Mucosa of descending colon (tissue), 3 donors: ENCODE data around the gene PHACTR1. TPM values are rescaled to one million over a fixed set of nuclear protein-coding genes. Genes with fewer than 3 reads are reported as not detected.

Experiments used
- ATAC-seq: fragments of 200-7000 bp; cut with Tn5 transposase; one replicate; pipeline ENCODE4 v1.9.1; 2020; ENCODE audit warnings: mild to moderate bottlenecking, moderate library complexity
- DNase-seq, 3 donors: peaks; one replicate each; pipeline ENCODE4 v3.0.0-alpha.2; 2020
- H3K36me3 ChIP-seq: fragments of 200-600 bp; one replicate; pipeline ENCODE4 v1.8.0; 2021; ENCODE audit warnings: low read depth, mild to moderate bottlenecking
- H3K4me1 ChIP-seq: fragments of 200-600 bp; one replicate; pipeline ENCODE4 v1.8.0; 2021; ENCODE audit warnings: low read depth, mild to moderate bottlenecking
- H3K4me3 ChIP-seq: fragments of 200-600 bp; one replicate; pipeline ENCODE4 v1.8.0; 2021; ENCODE audit warnings: mild to moderate bottlenecking
- H3K9me3 ChIP-seq: fragments of 200-600 bp; one replicate; pipeline ENCODE4 v1.8.0; 2021; ENCODE audit warnings: mild to moderate bottlenecking
- intact Hi-C, 2 donors: fragments of 100-400 bp; cut with DNase I in 1 of 2; cut with micrococcal nuclease in 1 of 2; formaldehyde crosslinking; loops; one replicate each; pipeline versions ENCODE4 v1.11.0 to v1.11.1; 2022; cut with DNase I, micrococcal nuclease
- total RNA-seq, 3 donors: library from RNA; stranded (reverse); fragmentation: NEBNext Ultra II Directional in 2 of 3; extraction: Animal tissue kit (Norgen Biotek cat#: 25700) in 2 of 3; gene quantifications; one replicate each; pipeline versions ENCODE4 v1.2.1 to v1.2.4, GENCODE V29; 2021 to 2023
- TF ChIP-seq, protein P1 (sequence below): fragments of 200-600 bp; IDR thresholded peaks from one replicate; pipeline ENCODE4 v1.8.0; 2022; ENCODE audit warnings: antibody characterized with exemption, mild to moderate bottlenecking
- donor health status: DM: no; HTN: no; CAD: no; lungs with moderate emphysema.
- donor health status: DM: no; HTN: no; CAD: no.
- donor health status: DM: no; HTN: yes; CAD: no.

PHACTR1 gene
- total RNA-seq, 3 donors from 2014 or later: 2.7 to 4.7 (median 3.1) TPM

GRCh38 chr6:13048113-13048512, 331.5 kb downstream of the PHACTR1 start:
- Histone ChIP-seq H3K36me3 (no peaks in the 10 kb centered on the region), H3K4me1 (no peaks in the 10 kb centered on the region), H3K4me3 (no peak overlapping the region), H3K9me3 (no peaks in the 10 kb centered on the region)
- intact Hi-C loops: no loop called here
- no peak for ATAC-seq
- DNase-seq: no peak
- TF ChIP-seq, protein P1, sequence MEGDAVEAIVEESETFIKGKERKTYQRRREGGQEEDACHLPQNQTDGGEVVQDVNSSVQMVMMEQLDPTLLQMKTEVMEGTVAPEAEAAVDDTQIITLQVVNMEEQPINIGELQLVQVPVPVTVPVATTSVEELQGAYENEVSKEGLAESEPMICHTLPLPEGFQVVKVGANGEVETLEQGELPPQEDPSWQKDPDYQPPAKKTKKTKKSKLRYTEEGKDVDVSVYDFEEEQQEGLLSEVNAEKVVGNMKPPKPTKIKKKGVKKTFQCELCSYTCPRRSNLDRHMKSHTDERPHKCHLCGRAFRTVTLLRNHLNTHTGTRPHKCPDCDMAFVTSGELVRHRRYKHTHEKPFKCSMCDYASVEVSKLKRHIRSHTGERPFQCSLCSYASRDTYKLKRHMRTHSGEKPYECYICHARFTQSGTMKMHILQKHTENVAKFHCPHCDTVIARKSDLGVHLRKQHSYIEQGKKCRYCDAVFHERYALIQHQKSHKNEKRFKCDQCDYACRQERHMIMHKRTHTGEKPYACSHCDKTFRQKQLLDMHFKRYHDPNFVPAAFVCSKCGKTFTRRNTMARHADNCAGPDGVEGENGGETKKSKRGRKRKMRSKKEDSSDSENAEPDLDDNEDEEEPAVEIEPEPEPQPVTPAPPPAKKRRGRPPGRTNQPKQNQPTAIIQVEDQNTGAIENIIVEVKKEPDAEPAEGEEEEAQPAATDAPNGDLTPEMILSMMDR: no peak

- Histone ChIP-seq H3K4me1 (no peaks in the 10 kb centered on the region), H3K36me3 (no peaks in the 10 kb centered on the region), H3K9me3 (no peaks in the 10 kb centered on the region), H3K4me3 (no peak overlapping the region)
- ATAC-seq (no peak), DNase-seq (no peak)
- TF ChIP-seq, protein P1: no peak
- intact Hi-C loops: no loop called here
Measured at GRCh38 chr6:13049666-13050254, 333.2 kb downstream of the PHACTR1 start.

- H3K4me3 ChIP-seq: no peak overlapping the region
- no peaks in the 10 kb centered on the region for H3K36me3 ChIP-seq
- TF ChIP-seq, protein P1: no peak
- ATAC-seq (no peak), DNase-seq (no peak)
- no peaks in the 10 kb centered on the region for H3K9me3 ChIP-seq
- intact Hi-C loops: no loop called here
- no peaks in the 10 kb centered on the region for H3K4me1 ChIP-seq
Measured at GRCh38 chr6:13053006-13053461, 336.5 kb downstream of the PHACTR1 start.

GRCh38 chr6:13058051-13058450, 341.5 kb downstream of the PHACTR1 start:
- no peaks in the 10 kb centered on the region for H3K36me3 ChIP-seq
- no peaks in the 10 kb centered on the region for H3K9me3 ChIP-seq
- TF ChIP-seq, protein P1: no peak
- intact Hi-C loops: no loop called here
- no peak overlapping the region for H3K4me3 ChIP-seq
- DNase-seq: no peak
- no peaks in the 10 kb centered on the region for H3K4me1 ChIP-seq
- ATAC-seq: no peak

GRCh38 chr6:13059026-13059425, 342.5 kb downstream of the PHACTR1 start:
- Histone ChIP-seq H3K36me3 (no peaks in the 10 kb centered on the region), H3K4me3 (no peak overlapping the region), H3K4me1 (no peaks in the 10 kb centered on the region), H3K9me3 (no peaks in the 10 kb centered on the region)
- no peak for DNase-seq
- TF ChIP-seq, protein P1: no peak
- ATAC-seq: no peak
- intact Hi-C loops: no loop called here
